Dermis lymphatic vessel endothelial cell (primary cell): Measurements from ENCODE around the gene ASH1L. TPM values are rescaled to one million over a fixed set of nuclear protein-coding genes. Genes with fewer than 3 reads are reported as not detected.

Source experiments
- total RNA-seq: library from RNA; depleted of rRNA; stranded (reverse); fragments of >200 nt; gene quantifications from 2 replicates; pipeline ENCODE4 v1.2.1, GENCODE V29; 2014

ASH1L gene, protein sequence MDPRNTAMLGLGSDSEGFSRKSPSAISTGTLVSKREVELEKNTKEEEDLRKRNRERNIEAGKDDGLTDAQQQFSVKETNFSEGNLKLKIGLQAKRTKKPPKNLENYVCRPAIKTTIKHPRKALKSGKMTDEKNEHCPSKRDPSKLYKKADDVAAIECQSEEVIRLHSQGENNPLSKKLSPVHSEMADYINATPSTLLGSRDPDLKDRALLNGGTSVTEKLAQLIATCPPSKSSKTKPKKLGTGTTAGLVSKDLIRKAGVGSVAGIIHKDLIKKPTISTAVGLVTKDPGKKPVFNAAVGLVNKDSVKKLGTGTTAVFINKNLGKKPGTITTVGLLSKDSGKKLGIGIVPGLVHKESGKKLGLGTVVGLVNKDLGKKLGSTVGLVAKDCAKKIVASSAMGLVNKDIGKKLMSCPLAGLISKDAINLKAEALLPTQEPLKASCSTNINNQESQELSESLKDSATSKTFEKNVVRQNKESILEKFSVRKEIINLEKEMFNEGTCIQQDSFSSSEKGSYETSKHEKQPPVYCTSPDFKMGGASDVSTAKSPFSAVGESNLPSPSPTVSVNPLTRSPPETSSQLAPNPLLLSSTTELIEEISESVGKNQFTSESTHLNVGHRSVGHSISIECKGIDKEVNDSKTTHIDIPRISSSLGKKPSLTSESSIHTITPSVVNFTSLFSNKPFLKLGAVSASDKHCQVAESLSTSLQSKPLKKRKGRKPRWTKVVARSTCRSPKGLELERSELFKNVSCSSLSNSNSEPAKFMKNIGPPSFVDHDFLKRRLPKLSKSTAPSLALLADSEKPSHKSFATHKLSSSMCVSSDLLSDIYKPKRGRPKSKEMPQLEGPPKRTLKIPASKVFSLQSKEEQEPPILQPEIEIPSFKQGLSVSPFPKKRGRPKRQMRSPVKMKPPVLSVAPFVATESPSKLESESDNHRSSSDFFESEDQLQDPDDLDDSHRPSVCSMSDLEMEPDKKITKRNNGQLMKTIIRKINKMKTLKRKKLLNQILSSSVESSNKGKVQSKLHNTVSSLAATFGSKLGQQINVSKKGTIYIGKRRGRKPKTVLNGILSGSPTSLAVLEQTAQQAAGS (N-terminal part only)
- total RNA-seq = 16.5 and 21.7 TPM in 2 replicates

DNA sequence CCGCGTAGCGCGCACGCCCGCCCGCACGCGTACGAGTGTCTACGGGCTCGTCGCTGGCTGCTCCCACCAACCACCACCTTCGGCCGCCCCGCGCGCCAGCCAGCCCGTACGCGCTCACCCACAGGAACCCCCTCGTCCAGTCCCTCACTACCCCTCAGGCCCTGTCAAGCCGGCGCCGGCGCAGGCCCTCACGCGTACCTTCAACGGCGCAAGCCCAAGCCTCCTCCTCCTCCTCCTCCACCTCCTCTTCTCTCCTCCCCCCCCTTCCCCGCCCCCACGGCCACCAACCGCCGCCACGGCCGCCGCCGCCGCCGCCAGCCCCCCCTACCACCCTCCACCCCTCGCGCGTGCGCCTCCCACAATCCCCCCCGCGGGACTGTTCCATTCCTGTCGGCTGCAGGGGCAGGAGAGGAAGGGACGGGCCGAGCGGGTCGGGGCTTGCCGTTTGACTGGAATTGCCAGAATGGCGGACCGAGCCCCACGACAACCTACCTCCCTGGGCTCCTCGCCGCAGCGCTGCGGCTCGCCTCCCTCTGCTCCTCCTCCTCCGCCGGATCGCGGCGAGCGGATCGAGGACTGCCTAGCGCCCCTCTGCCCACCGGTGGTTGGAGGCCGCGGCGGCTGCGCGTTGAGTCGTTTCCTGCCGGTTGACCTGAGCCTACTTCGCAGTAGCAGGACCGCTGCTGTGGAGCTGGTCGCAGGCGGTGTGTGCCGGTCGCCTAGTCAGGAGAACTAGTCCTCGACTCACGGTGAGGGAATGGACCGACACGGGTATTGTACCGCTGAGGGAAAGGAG is at the start of gene ASH1L:
TSS of gene ASH1L (minus strand) at position 223 of the 796 bp plus-strand sequence. CDS start 41,284 bp downstream, outside the sequence.

DNA sequence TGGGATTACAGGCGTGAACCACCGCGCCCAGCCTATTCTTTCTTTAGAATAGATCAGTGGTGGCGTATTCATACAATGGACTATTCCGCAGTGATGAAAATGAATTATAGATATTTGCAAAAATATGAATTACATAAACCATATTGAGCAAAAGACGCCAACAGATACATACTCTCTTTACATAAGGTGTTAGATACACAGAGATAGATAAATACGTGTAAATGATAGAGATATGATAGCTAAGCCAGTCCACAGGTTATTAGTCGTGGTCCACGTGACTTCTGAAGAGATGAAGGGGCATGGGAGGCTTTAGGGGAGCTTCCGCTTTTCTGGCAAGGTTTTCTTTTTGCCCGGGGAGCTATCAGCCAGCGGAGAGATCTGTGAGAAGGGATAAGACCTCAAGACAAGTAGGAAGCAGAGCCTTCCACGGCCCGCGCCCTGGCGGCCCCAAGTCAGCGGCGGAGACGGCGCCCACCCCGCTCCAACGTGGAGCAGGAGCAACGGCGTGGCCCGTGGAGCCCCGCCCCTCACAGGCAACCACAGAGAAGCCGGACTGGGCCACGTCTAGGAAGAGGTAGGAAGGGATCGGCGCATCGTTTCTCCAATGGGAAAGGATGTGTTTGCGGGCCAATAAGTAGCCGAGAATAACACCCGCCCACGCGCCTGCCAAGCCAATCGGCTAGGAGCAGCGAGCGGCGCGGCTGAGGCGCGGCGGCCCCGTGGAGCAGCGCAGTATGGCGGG is 47.1 kb upstream of the ASH1L start, which contains the start of gene MSTO1:
TSS of gene MSTO1 (plus strand) at position 704 of the 742 bp plus-strand sequence. CDS start at position 735, 31 bp downstream.

DNA sequence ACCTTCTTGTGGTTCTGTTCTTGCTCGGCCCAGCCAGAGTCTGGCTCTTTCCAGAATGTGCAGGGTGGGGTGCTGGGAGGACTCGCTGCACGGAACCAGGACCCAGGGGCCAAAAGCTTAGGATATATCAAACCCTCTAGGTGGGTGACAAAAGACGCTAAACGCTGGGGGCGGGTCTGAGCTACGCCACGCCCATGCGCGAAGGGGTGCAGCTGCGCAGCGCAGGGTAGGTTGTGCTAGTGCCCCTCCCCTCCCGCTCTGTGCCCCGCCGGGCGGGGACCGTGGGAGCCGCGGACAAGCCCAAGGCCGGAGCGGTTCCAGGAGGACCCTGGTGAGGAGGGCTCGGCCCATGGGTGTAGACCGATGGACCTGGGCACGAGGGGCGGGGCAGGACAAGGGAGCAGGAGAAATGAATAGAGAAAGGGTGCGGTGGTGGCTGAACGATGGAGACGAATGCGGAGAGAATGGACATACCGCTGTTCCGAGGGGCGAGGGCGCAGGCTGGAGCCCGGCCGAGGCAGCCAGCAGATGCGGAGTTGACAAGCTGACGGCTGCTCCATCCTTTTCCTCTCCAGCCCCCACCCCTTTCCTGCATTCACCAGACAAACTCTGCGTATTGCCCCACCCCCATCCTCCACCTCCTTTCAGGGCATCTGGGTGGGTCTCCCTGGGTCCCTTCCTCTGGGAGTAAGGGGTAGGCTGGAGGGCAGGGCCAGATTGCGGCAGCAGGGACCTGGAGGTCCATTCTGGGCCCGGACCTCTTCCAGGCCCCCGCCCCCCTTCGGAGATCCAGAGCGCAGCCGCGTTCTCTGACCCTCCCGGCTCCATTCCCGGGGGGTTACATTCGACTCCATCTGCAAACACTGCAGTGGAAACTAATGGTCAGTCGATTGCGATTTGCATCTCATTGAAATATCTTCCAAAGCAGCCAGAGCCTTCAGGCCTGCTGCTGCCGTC is 241.7 kb downstream of the ASH1L start, which contains the start of gene RUSC1:
TSS of gene RUSC1 (plus strand) at position 234 of the 957 bp plus-strand sequence. CDS start 880 bp downstream, outside the sequence.

DNA sequence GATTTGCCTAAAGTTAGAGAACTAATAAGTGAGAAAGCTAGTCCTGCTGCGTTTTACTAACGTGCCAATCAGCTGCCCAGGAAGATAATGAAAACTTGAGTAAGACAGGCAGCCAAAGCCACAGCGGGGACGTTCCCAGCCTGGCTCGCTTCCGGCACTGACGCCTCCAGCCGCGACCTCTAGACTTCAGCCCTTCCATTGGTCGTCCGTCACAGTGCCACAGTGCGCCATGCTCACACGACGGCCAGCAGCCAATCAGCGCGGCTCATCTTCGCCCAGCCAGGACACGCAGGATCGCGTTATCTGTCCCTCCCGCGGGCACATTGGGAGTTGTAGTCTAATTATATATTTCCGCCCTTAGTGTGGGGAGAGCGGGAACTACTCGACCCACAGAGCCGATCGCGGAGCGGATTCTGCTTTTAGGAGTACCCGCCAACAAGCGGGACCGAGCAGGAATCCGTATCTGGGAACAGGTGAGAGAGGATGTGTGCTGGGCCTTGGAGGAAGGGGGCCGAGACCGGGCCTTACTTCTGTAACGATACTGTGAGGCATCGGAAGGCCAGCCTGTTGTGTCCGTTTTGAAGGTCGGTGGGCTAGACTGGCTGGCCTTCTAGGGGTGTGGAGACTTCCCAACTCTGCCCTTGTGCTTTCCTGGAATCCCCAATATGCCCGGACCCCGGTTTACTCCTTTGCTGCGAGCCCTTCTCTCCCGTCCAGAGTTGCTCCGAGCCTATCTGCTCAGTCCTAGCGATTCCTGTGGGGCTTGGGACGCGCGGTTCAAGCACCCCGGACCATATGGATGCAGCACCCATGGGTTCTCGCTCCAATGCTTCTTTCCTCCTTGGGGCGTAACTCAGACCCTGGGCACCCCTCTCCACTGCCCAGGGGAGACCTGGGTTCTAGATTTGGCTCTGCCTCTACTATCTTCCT is 253.8 kb downstream of the ASH1L start, which contains the start of gene FDPS:
TSS of gene FDPS (plus strand) at position 374 of the 930 bp plus-strand sequence. CDS start 924 bp downstream, outside the sequence.

DNA sequence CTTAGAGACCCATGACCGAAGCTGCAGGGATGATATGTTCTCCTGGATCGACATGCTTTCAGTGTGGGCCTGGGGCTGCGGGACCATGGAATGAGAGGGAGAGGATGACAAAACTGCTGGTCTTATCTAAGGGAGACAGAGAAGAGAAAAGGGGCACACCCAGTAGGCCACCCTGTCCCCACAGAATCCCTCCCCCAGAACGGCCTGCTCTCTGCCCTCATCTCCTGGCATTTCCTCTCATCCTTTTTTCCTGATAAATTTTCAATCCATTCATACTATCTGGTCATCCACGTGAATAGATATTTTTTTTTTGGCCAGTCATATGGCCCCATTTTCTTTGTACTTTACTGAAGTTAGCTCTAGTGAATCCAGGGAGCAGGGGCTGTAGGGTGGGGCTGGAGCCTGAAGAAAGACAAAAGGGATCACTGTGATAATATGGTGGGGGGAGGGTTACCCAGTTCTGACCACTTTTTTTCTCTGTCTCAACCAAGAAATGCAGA is 261.2 kb downstream of the ASH1L start, which contains the start of gene PKLR:
TSS of gene PKLR (minus strand) at position 97 of the 500 bp plus-strand sequence. CDS start at position 54, 43 bp downstream.

Other genes starting within 250 kb of the ASH1L start
- 8.2 and 9.2 TPM in 2 replicates for gene RUSC1, start 241.9 kb downstream of the ASH1L start, total RNA-seq
- gene MSTO1, start 47.4 kb upstream of the ASH1L start, total RNA-seq = 13.7 and 13.8 TPM in 2 replicates
- 49.5 and 51.7 TPM in 2 replicates for gene YY1AP1, start 126.0 kb upstream of the ASH1L start, total RNA-seq
- gene DAP3, start 126.3 kb upstream of the ASH1L start, total RNA-seq = 33.1 and 39.4 TPM in 2 replicates